Activated CD4-positive, alpha-beta T cell treated with anti-CD3 and anti-CD28 coated beads, Interleukin-2, amount 50 U/mL, for 1 hour (primary cell): ENCODE results near the gene VAV2.

Source experiments
- DNase-seq: peaks from one replicate; pipeline ENCODE4 v3.0.0-alpha.2; 2020

The VAV2 gene

DNA sequence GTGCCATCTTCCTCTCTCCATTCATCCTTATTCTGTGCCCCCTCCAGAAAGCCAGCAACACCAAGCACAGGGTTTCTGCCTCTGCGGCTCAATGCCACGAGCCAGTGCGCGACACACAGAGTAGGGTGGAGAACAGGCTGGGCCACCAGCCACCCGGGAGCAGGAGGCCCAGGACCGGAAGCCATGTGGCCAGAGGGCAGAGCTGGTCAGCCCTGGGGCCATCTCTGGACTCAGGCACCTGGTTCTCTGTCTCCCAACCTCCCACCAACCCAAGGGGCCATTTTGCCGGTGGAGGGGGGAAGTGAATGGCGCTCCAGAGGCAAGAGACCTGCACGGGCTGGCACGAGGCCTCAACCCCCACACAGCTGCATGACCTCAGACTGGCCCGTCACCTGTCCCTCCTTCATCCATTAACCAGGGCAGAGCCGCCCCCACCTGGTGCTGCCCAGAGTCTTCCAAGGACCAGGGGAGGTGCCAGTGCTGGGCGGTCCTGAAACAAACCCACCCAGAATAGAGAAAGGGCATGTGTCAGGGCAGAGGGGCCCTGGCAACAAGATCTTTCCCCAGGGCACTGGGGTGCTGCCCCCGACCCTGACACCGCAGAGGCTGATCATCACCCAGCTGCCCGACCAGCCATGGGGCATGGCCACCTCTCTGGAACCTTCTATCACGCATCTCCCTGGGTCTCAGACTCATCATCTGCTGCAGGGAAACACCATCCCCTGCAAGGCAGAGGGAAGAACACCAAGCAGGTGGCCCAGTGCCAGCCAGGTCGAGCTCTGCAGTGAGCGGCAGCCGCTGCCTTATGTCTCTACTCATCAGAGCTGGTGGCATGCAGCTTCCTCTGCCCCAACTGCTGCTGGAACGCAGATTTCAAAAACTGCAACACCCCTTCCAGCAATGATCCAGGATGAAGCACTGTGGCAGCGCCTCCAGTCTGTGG is 11.9 kb downstream of the VAV2 start:
- no peak for DNase-seq

DNA sequence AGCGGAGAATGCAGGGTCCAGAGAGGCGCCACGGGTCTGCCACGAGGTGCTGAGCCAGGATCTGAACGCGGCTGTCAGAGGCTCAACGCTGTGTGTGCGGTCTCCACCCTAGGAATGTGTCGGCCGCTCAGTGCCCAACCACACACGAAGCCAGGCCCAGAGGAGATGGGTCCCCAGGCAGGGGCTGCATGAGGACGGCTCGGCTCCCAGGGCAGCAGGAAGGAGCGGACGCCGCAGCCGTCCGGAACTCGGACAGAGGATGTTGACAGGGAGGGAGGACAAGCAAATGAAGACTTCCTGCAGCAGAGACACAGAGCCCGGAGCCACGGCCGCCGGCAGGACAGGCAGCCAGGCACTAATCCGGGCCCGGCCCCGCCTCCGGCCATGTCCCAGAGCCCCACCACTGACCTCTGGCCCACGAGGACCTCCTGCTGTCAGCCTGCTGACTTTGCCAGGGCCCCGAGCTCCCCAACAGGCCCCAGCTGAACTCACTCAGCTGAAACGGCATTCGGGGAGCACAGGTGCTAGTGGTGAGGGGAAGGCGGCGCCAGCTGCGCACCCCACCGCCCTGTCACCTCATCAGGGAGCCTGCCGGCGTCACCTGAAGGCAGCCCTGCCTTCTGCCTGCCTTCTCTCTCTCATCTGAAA is 12.7 kb downstream of the VAV2 start:
- DNase-seq = no peak

DNA sequence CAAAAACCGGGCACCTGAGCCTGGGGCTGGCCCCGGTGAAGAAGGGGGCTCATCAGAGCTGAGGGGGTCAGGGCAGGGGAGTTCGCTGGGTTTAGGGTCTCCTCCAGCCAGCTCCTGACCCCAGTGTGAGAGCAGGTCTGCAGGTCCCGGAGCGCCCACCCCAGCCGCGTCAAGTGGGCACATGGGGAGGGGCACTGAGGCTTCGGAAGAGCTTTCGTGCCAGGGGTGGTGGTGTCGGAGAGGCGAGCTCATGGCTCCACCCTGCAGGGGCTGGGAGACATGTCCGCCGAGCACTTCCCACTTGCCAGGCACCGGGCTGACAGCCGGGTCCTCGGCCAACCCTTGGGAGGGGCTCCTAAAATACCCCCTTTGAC is 13.2 kb downstream of the VAV2 start:
- no peak for DNase-seq

DNA sequence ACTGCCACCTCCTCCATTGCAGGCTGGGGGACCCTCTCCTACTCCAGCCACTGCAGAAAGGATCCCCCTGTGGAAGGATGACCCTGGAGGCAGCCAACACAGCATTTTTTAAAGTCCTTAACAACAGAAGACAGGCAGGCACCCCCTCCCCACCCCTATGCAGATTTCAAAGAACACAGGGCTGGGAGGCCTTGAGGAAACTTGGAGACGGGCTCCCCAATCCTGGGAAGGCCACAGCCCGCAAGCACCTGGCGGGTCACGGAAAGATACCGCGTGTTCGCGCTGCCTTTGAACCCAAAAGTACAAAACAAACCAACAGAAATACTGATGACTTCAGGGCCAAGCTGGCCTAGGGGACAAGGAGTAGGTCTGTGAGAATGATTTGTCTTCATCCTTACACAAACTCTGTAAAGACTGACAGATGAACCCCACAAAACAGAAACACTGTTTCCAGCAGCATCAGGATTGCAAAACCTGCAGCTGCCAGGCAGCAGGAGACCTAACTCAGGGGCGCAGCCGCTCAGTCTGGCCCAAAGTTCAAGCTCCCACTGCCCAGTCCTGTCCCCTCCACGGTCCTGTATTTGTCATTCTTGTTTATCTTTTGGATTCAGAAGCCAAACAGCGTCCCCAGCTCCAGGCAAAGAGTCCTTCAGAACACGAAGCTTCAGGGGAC is 13.8 kb downstream of the VAV2 start:
- no peak for DNase-seq

DNA sequence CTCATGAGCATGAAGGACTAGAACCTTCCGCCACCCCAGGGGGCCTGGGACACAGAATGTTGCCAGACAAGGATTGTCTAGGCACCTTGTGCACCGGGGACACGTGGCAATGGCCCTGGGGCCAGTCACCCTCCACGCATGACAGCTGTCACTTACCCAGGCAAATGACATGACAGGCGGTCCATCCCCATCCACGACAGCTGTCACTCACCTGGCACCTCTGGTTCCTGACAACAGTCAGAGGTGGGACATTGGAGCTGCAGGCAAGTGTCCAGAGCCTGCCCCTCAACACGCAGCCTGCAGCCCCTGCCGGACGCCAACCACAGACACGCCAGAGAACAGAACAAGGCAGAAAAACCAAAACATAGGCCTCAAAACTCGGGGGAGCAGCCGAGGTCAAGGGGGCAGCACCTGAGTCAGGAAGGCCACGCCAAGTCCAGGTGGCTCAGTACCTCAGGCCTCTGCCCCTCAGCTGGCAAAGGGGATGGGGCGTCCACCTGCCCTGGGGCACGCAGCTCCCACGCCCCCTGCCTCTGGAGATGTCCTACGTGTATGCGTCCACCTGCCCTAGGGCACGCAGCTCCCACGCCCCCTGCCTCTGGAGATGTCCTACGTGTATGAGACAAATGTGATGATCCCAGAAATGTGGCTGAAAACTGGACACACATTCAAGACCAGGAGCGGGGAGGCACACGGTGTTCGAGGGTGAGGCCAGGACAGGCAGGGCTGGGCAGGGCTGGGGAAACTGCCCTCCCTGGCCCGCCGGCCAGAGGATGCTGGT is 14.5 kb downstream of the VAV2 start:
- no peak for DNase-seq

DNA sequence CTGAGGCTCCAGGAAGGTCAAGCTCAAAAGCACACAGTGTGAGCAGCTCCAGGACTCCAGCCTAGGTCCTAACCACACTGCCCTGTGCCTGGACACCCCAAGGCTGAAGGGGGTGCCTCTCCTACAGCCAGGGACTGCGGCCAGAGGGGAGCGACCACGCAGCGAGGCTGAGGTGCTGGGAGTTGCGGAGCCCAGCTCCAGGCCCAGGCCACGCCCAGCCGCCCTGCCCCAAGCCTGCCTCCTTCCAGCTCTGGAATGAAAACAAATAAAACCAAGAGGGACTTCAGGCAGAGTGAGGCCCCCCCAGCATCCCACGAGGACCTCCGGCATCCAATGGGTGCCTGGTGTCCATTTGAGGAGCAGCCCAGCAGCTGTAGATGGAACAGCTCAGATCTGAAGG is 15.2 kb downstream of the VAV2 start:
- no peak for DNase-seq

DNA sequence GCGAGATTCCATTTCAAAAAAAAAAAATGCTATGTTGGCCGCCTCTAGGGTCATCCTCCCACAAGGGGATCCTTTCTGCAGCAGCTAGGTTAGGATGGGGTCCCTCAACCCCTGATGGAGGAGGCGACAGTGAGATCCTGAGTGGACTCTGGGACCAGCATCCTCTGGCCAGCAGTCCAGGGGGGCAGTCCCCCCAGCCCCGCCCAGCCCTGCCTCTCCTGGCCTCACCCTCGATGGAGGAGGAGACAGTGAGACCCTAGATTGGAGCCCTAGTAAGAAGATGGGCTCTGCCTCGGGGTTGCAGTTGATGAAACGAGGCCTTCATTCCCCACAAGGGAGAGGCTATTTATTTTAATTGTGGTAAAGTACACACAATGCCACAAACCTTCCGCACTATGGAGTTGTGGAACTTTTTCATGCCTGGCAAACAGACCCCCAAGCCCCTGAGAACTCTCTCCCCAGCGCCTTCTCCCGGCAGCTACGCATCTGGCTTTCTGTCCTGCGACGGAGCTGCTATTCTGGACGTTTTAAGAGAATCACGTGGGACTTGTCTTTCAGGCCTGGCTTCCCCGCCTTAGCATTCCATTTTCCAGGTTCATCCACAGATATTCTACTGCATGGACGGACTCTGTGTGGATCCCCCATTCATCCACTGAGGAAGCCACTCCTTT is 15.8 kb downstream of the VAV2 start:
- DNase-seq = no peak

DNA sequence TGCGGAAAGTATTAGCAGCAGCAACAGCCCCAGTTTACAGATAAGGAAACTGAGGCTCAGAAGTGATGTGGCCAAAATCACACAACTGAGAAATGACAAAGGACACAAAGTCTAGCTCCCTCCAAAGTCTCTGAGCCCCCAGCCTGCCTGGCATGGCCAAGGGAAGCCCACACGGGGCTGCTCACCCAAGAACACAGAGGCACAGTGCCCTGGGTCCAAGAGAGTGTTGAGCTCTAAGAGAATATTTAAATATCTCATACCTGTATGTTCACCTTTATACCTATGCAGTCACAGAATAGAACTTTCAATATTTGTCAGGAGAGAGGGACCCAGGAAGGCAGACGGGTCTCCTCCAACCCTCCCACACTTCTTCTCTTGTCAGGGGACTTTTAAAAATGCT is 16.6 kb downstream of the VAV2 start:
- DNase-seq = no peak

DNA sequence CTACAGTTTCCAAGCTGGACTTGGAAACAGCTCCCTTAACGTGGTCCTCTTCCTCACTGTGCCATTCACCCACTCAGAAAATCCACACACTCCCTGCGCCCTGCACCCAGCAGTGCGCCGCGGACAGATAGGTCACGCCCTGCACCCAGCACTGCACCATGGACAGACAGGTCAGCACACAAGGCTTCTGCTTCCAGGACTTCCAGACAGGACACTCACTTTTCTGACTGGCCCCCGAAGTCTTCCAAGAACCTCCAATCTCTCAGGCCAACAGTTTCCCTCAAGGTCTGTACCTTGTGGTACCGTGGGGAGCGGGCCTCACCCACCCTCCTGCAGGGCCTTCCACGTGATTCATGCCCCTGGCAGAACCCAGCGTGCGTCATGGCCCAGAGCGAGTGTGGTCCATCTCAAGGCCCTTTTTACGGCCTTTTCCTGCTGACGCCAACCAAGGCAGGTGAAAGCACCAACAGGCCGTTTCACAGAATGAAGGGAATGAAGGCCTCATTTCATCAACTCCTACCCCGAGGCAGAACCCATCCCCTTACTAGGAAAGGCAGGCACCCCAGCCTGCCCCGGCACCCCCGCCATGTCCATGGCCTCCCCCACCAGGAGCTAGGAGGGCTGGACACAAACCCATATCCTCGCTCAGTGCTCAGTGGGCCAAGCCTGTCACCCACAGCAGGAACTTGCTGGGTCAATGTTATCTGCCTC is 17.3 kb downstream of the VAV2 start:
- no peak for DNase-seq

DNA sequence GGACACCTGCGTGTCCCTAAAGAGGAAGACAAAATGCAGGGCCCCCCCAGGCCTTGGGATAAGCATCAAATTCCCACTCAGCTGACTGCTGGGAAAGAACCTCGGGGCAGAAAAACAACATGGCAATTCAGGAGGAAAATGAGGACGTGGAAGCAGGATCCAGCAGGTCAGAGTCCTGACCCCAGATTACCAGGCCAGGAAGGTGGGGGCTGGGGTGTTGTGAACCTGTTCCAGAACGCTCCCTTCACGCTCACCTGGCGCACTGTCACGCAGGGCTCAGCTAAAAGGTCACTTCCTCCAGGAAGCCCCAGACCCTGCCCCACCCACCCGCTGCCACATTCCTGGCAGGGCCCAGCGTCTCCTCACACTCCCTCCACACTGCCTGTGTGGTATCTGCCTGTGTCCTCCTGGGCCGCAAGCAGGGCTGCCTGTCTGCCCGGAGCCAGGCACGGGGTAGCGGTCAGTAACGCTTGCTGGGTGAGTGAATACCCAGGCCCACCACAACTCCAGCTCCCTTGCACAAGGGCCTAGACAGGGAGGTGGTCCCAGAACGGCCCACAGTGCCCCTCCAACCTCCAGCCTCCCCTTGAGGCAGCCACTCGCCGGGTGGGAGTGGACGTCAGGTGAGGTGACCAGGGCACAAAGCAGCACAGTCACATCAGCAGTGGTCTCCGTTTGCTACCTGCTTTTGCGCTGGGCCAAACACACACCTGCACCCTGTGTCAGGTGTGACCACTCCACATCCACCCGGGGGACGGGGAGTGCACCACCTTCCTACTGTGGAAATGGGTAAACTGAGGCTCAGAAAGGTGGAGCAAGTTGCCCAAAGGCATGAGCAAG is 18.1 kb downstream of the VAV2 start:
- DNase-seq = no peak

DNA sequence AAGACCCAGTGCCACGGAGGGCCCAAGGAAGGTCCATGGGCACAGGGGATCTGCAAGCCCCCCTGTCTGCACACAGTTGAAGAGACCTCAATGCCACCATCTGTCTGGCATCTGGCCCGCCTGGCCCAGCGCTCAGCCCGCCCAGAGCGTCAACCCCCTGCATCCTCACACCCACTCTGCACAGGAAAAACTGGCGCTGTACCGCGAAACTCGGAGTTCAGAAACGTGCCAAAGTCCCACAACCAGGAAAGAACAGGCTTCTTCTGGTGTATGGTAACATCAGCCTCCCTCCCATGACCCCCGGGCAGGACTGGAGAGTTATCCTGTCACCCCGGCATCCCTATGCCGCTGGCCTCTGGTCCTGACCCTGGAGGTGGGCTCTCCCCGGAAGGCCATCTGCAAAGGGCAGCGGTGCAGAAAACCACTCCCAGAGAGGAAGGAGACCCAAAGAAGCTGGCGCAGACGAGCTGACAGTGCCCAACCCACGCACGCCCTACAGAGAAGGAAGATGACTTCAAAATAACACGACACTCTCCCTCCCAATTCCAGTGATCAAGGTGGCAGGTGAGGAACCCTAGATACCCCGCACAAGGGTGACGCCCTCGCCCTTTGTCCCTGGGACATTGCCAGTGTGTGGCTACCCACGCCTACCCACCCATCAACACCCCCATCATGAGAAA is 18.9 kb downstream of the VAV2 start:
- DNase-seq = no peak

DNA sequence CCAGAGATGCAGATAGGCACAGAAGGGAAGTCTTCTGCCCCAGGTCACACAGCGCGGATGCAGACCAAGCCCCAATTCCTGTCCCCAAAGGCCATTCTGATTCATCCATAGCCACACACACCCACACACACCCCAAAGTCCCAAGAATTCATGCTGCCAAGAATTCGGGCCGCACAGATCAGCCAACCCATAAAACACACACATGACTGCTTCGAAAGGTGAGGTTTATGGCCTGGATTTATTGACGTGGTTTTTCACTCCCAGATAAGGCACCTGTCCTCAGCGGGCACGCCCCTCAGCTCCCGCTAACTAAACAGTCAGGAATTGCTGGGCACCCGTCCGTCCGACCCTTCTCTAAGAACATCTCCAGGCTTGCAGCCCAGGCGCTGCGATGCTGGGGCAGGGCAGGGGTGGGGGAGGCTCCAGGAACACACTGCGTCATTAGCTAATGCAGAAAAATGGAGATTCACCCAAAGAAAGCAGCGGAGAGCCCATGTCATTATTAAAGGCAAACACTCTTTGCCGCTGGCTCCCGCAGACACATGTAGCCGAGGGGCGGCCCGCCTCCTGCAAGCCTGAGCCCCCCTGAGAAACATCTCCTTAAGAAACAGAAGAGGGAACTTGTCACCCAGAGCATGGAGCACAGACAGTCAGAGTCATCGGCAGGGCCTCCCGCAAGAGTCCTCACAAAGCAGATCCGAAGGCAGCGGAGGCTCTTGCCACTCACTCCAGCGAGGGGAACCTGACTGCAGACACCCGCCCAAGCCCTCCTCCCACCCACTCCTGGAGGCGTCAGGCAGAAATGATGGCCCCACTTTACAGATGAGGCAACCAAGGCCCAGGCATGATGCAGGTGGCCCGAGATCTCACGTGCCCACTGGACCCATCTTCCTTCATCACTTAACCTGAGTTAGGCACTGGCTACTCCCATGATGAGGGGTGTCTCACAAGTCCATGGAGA is 19.9 kb downstream of the VAV2 start:
- DNase-seq = no peak

DNA sequence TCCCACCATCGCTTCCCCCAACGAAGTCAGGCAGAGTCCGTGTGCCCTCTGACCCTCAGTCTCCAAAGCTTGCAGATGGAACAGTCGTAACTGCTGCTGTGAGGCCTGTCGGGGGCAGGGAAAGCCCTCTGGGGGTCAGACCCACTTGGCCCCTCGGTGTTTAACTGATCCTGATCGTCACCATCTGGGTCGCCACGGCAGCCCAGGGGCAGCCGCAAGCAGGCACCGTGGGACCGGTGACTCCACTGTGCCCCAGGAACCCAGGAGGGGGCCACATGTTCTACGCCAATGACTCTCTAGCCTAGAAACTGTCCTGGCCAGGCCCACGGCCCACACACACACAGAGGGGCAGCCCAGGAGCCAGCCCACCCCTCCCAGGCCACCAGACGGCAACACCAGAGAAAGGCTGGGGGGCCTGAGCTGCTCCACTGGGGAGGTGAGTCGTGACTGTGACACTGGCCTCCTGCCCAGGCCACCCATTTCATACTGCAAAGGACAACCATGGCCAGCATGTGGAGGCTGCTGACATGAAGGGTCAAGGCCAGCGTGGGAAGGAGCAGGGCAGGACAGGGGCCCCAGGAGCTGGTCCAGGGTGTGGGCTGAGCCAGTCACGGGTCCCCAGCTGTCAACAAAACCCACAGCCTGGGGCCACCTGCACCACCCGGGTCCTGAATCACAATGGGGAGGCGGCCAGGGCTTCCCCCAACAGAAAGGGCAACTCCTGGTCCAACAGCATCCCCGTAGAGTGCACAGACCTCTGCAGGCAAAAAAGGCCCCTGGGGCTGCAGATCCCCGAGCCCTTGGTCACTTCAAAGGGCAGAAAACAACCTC is 20.8 kb downstream of the VAV2 start:
- DNase-seq = no peak

DNA sequence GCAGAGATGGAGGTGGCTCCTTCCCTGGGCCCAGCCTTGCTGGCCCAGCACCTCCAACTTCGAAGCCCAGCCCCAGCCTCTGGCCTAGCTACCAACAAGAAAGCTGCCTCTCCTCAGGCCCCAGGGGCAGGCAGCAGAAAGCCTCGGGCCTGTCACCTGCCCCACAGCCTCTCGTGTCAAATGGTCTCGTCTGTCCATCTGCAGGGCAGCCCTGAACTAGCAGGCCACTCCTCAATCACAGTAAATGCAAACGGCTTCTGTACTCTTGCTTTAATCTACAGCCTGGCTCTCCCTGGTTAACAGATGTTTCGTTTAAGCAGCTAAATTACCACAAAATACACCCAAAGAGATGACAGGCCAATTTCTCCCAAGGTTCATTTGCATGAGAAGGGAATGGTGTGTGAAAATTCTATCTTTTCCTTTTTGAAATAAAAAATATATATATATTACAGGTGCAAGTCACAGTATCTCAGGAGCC is 21.5 kb downstream of the VAV2 start:
- no peak for DNase-seq

DNA sequence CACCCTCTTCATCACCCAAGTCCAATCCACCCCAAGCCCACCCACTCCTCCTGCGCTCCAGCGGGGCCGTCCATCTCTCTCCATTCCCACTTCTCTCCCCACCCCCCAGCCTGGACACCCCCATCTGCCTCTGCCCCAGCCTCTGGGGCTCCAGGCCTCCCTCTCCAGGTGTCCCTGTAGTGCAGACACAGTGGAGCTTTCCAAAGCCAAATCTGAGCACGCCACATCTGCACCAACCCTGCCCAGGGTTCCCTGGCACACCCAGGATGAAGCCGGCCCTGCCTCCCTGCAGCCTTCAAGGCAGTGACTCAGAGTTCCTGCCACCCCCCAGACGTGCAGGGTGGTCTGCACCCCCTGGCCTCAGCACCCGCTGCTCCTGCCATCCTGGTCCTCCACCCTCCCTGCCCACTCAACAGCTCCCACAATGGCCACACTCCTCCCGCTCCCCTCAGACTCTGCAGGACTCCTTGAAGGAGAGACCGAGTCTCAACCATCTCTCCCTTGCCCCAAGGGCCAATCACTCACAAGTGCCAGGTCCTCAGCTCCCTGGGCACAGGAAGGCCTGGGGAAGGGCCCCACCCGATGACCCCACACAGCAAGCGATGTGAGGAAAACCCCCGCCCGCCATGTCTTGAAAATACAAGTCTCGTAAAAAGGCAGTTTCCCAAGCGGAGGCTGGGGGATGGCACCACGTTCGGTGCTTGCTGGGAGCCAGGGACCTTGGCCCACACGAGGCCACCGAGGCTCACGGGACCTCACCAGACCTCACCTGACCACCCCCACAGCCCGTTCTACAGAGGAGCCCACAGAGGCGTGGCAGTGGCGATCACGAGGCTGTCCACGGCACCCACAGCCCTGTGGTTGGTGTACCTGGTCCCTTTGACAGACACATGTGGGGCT is 22.2 kb downstream of the VAV2 start:
- no peak for DNase-seq

DNA sequence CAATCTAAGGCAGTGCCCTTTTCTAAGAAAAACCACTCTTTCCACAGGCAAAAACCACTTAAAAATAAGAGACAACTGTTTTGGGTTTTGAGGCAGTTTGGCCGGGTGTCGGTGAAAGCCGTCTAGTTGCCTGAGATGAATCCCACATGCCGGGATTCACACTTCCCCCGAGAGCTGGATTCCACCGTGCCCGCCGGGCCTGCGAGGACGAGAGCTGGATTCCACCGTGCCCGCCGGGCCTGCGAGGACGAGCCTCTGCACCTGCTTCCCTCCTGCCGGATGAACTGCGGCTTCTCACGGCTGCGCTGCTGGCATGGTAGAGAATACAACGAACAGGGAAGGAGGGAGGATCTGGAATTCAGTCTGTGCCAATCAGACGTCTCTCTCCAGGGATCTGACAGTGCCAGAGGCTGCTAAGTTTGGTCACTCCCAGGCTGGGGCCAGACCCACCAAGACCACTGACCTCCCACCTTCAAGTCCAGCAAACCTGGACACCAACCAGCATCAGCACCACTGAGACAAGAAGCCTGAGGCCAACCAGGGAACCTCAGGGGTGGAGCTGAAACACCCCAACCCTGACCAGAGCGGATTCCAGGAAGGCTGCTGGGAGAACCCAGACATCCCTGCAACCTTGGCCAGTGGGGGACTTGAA is 23.0 kb downstream of the VAV2 start:
- DNase-seq = no peak
